Right lobe of liver (tissue), 4 donors: ENCODE data around the gene ATXN2.

Experiments used
- POLR2A ChIP-seq: fragments of 450-650 bp; IDR thresholded peaks from one replicate; pipeline ENCODE4 v1.6.1; 2017; ENCODE audit warnings: antibody characterized with exemption, mild to moderate bottlenecking
- TF ChIP-seq, protein P1 (sequence below), 4 donors: fragments of 200-600 bp in 3 of 4; fragments of 450-650 bp in 1 of 4; IDR thresholded peaks; one replicate each; pipeline versions ENCODE4 v1.5.1 to v1.8.0; 2016 to 2022; ENCODE audit warnings: antibody characterized with exemption in 4 of 4, mild to moderate bottlenecking in 2 of 4
- donor health status: DM: no; HTN: no; CAD: no.
- donor health status: DM: no; HTN: no; CAD: no.
- donor health status: DM: no; HTN: yes; CAD: no.

DNA sequence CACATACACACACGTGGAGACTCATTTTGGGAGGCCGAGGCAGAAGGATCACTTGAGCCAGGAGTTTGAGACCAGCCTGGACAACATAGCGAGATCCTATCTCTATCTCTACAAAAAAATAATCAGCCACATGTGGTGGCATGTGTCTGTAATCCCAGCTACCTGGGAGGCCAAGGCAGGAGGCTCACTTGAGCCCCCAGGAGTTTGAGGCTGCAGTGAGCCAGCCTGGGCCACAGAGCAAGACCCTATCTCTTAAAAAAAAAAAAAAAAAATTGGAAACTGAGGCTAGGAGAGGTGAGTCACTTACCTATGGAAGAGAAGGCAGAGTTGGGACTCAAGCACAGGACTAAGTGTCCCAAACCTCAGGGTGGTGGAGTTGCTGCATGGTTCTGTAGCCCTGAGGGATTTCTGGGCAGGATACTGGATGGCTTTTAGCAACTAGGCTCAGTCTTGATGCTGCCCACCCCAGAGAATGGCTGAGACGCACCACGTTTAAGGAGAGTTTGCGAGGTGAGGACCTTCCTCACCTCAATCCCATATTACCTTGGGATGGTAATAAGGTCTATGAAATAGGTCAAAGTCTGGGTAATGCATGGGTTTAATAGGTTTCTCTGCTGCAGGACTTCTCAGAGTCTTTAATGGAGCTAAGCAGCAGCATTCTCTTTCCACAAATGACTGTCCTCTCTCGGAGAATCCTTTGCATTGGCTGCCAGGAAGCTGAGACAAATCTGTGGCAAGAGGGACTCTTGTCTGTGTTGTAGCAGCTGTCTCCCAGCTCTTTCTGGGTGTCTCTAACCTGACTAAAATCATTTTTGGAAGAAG is 157.8 kb downstream of the ATXN2 start:
- TF ChIP-seq POLR2A: no peak
- TF ChIP-seq, protein P1, sequence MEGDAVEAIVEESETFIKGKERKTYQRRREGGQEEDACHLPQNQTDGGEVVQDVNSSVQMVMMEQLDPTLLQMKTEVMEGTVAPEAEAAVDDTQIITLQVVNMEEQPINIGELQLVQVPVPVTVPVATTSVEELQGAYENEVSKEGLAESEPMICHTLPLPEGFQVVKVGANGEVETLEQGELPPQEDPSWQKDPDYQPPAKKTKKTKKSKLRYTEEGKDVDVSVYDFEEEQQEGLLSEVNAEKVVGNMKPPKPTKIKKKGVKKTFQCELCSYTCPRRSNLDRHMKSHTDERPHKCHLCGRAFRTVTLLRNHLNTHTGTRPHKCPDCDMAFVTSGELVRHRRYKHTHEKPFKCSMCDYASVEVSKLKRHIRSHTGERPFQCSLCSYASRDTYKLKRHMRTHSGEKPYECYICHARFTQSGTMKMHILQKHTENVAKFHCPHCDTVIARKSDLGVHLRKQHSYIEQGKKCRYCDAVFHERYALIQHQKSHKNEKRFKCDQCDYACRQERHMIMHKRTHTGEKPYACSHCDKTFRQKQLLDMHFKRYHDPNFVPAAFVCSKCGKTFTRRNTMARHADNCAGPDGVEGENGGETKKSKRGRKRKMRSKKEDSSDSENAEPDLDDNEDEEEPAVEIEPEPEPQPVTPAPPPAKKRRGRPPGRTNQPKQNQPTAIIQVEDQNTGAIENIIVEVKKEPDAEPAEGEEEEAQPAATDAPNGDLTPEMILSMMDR (IDR thresholded peaks at IDR 0.05): no peak
